Epidermal melanocyte (primary cell): ENCODE data around the gene GALNT13.
"Not testable (repeated sequence)": the region's sequence is repeated elsewhere in the genome, so short reads cannot be mapped to it uniquely, and the experiment has no call there.

Experiments used
- DNase-seq: peaks from one replicate; pipeline ENCODE4 v3.0.0; 2011; ENCODE audit warnings: low spot score; ENCODE audit not compliant: insufficient read length

The GALNT13 gene

GRCh38 chr2:154471492-154471891 is 599.8 kb downstream of the GALNT13 start:
- not testable (repeated sequence) for DNase-seq

DNA sequence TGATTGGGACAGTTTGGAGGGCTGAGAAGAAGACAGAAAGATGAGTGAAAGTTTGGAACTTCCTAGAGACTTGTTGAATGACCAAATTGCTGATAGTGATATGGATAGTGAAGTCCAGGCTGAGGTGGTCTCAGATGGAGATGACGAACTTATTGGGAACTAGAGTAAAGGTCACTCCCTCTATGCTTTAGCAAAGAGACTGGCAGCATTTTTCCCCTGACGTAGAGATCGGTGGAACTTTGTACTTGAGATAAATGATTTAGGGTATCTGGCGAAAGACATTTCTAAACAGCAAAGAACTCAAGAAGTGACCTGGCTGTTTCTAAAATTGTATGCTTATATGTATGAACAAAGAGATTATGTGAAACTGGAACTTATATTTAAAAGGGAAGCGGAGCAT is 605.6 kb downstream of the GALNT13 start:
- DNase-seq: no peak

GRCh38 chr2:154480521-154480920 is 608.8 kb downstream of the GALNT13 start:
- DNase-seq: no peak

DNA sequence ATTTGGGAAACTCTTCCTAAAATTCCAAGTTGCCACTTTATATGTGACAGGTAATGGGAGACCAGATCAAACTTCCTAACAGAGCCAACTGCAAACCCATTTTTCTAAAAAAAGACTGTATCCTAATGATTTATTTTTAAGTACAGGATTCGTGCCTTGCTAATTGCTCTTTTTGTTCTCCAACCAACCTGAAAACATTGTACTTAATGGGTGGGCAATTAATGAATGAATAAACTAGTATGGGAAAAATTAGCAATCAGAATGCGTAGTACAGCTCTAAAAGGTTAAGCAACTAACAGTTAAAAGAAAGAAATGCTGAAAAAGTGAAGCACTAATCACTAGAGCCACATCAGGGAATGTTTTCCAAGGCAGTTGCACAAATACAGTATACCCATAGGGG is 609.6 kb downstream of the GALNT13 start:
- no peak for DNase-seq

- no peak for DNase-seq
Measured at GRCh38 chr2:154484338-154485099, 612.8 kb downstream of the GALNT13 start.

- no peak for DNase-seq
Measured at GRCh38 chr2:154488801-154489200, 617.1 kb downstream of the GALNT13 start.

DNA sequence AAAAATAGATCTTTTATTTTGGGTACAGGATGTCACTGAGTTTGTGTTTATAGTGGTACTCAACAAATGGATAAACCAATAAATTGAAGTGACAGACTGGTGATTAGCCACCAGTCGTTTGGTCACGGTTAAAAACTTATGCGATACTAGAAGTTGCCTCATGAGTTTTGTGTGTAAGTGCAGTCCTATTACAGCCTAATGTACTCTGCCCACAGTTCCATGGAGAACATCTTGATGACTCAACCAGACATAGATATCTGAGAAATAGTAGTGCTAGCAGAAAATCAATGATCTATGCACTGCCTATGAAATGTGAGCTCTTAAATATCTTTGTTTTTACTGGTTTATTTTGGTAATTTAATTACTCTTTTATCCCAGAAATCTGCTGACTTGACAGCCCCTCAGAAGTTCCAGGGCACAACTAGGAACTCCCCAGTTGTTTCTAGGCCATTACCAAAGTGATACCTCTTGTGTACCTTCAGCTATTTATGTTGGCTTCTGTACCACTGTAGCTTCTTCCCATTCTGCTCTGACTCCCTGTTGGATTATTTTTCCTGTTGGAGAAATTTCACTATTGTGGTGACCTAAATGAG is 617.6 kb downstream of the GALNT13 start:
- no peak for DNase-seq

GRCh38 chr2:154490530-154490929 is 618.8 kb downstream of the GALNT13 start:
- DNase-seq: no peak

DNA sequence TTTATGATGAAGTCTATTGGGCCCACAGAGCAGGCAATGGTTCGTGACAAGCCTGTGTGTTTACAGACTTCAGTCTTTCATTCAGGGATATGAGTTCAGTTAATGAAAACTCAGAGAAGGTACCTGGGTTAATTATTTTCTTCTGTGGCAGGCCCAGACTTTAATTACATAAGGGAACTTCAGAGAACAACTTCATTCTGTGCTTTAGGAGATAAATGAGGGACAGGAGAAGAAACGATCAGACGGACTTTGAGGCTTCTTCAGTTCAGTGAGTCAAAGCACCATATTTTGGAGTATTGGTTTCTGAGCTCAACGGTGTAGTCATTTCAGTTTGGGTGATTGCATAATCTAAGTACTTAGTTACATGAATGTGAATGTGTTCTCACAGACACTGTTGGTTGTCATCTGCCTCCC is 623.7 kb downstream of the GALNT13 start:
- no peak for DNase-seq

DNA sequence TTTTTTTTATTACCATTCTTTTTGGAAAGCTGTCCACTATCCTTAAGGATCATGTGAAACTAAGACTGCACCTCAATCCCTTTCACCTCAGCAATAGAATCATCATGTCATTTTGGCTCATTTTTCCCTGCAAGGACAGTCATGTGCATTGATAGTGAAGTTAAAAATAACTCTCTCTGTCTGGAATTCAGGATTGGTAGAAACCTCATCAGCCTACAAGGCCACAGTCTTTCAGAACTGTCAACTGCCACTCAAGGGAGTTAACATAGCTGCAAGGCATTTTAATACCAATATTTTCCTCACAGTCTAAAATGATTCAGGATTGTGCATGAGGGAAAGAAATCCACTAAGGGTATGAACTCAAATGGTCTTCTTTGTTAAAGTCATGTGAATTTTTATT is 625.3 kb downstream of the GALNT13 start:
- DNase-seq: no peak
